Measurements from ENCODE around the gene SPAG4. TPM values are rescaled to one million over a fixed set of nuclear protein-coding genes. Genes with fewer than 3 reads are reported as not detected.

SPAG4 gene
- total and polyA plus RNA-seq, 2 experiments from 2014 or later = 2.7 to 2.9 TPM

DNA sequence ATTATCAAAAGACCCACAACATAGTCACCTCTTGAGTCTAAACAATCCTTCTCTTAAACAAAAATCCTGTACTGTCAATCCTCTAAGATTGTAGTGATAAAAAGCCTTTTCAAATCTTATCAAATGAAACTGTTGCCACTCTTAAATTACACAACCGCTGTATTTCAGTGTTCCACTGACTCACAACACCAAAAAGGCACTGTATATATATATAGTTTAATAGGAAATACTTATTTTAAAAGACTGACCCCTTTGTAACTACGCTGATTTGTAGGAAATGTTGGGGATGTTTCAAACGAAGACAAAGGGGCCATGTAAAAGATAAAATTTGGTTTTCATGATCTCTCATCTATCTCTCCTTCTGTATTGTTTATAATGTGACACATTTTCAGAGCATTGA, 35.0 kb downstream of the SPAG4 start (continued):
- TF ChIP-seq, protein P1, sequence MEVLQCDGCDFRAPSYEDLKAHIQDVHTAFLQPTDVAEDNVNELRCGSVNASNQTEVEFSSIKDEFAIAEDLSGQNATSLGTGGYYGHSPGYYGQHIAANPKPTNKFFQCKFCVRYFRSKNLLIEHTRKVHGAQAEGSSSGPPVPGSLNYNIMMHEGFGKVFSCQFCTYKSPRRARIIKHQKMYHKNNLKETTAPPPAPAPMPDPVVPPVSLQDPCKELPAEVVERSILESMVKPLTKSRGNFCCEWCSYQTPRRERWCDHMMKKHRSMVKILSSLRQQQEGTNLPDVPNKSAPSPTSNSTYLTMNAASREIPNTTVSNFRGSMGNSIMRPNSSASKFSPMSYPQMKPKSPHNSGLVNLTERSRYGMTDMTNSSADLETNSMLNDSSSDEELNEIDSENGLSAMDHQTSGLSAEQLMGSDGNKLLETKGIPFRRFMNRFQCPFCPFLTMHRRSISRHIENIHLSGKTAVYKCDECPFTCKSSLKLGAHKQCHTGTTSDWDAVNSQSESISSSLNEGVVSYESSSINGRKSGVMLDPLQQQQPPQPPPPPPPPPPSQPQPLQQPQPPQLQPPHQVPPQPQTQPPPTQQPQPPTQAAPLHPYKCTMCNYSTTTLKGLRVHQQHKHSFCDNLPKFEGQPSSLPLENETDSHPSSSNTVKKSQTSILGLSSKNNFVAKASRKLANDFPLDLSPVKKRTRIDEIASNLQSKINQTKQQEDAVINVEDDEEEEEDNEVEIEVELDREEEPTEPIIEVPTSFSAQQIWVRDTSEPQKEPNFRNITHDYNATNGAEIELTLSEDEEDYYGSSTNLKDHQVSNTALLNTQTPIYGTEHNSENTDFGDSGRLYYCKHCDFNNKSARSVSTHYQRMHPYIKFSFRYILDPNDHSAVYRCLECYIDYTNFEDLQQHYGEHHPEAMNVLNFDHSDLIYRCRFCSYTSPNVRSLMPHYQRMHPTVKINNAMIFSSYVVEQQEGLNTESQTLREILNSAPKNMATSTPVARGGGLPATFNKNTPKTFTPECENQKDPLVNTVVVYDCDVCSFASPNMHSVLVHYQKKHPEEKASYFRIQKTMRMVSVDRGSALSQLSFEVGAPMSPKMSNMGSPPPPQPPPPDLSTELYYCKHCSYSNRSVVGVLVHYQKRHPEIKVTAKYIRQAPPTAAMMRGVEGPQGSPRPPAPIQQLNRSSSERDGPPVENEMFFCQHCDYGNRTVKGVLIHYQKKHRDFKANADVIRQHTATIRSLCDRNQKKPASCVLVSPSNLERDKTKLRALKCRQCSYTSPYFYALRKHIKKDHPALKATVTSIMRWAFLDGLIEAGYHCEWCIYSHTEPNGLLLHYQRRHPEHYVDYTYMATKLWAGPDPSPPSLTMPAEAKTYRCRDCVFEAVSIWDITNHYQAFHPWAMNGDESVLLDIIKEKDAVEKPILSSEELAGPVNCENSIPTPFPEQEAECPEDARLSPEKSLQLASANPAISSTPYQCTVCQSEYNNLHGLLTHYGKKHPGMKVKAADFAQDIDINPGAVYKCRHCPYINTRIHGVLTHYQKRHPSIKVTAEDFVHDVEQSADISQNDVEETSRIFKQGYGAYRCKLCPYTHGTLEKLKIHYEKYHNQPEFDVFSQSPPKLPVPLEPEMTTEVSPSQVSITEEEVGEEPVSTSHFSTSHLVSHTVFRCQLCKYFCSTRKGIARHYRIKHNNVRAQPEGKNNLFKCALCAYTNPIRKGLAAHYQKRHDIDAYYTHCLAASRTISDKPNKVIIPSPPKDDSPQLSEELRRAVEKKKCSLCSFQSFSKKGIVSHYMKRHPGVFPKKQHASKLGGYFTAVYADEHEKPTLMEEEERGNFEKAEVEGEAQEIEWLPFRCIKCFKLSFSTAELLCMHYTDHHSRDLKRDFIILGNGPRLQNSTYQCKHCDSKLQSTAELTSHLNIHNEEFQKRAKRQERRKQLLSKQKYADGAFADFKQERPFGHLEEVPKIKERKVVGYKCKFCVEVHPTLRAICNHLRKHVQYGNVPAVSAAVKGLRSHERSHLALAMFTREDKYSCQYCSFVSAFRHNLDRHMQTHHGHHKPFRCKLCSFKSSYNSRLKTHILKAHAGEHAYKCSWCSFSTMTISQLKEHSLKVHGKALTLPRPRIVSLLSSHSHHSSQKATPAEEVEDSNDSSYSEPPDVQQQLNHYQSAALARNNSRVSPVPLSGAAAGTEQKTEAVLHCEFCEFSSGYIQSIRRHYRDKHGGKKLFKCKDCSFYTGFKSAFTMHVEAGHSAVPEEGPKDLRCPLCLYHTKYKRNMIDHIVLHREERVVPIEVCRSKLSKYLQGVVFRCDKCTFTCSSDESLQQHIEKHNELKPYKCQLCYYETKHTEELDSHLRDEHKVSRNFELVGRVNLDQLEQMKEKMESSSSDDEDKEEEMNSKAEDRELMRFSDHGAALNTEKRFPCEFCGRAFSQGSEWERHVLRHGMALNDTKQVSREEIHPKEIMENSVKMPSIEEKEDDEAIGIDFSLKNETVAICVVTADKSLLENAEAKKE (CRISPR knock-in tag; IDR thresholded peaks at IDR 0.05) = no peak
- no peak for TF ChIP-seq STAT1 (IDR thresholded peaks at IDR 0.05; ENCODE audit: unreplicated experiment)
- no peak for TF ChIP-seq EZH2phosphoT487 (IDR thresholded peaks at IDR 0.05; ENCODE audit: unreplicated experiment)
- TF ChIP-seq CREB1 (CRISPR knock-in tag; IDR thresholded peaks at IDR 0.05; ENCODE audit: low read depth) = no peak
- TF ChIP-seq ZNF331 (CRISPR knock-in tag; IDR thresholded peaks at IDR 0.05; ENCODE audit: low read depth) = no peak
- TF ChIP-seq EZH2 (IDR thresholded peaks at IDR 0.05; ENCODE audit: low read depth, unreplicated experiment) = no peak
- TF ChIP-seq, protein P2, sequence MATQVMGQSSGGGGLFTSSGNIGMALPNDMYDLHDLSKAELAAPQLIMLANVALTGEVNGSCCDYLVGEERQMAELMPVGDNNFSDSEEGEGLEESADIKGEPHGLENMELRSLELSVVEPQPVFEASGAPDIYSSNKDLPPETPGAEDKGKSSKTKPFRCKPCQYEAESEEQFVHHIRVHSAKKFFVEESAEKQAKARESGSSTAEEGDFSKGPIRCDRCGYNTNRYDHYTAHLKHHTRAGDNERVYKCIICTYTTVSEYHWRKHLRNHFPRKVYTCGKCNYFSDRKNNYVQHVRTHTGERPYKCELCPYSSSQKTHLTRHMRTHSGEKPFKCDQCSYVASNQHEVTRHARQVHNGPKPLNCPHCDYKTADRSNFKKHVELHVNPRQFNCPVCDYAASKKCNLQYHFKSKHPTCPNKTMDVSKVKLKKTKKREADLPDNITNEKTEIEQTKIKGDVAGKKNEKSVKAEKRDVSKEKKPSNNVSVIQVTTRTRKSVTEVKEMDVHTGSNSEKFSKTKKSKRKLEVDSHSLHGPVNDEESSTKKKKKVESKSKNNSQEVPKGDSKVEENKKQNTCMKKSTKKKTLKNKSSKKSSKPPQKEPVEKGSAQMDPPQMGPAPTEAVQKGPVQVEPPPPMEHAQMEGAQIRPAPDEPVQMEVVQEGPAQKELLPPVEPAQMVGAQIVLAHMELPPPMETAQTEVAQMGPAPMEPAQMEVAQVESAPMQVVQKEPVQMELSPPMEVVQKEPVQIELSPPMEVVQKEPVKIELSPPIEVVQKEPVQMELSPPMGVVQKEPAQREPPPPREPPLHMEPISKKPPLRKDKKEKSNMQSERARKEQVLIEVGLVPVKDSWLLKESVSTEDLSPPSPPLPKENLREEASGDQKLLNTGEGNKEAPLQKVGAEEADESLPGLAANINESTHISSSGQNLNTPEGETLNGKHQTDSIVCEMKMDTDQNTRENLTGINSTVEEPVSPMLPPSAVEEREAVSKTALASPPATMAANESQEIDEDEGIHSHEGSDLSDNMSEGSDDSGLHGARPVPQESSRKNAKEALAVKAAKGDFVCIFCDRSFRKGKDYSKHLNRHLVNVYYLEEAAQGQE (IDR thresholded peaks at IDR 0.05; ENCODE audit: unreplicated experiment) = no peak
- no peak for TF ChIP-seq POLR2AphosphoS5 (IDR thresholded peaks at IDR 0.05; ENCODE audit: low read depth)
